Natural killer cell (primary cell): Measurements from ENCODE around the gene CXCR5. TPM values are rescaled to one million over a fixed set of nuclear protein-coding genes. Genes with fewer than 3 reads are reported as not detected.

Source experiments
- ATAC-seq, 3 donors: fragments of 150-1000 bp in 2 of 3; fragments of 200-7000 bp in 1 of 3; cut with Tn5 transposase; 1 replicate in 1 of 3; 2 replicates in 2 of 3; pipeline ENCODE4 v1.10.0; 2021; ENCODE audit warnings: mild to moderate bottlenecking in 2 of 3, moderate library complexity in 2 of 3
- DNase-seq, 2 donors: peaks; one replicate each; pipeline versions ENCODE4 v3.0.0 to v3.0.0-alpha.2; 2013 to 2021; ENCODE audit warnings: mixed read lengths in 1 of 2
- H3K27ac ChIP-seq: one replicate; pipeline ENCODE4 v1.5.1; 2013; ENCODE audit warnings: mild to moderate bottlenecking, low read length
- H3K27me3 ChIP-seq: one replicate; pipeline ENCODE4 v1.6.1; 2013; ENCODE audit warnings: low read length; ENCODE audit not compliant: control insufficient read depth, insufficient read depth
- H3K36me3 ChIP-seq: one replicate; pipeline ENCODE4 v1.6.1; 2013; ENCODE audit warnings: low read length; ENCODE audit not compliant: control insufficient read depth, insufficient read depth
- H3K4me1 ChIP-seq: one replicate; pipeline ENCODE4 v1.6.1; 2013; ENCODE audit warnings: low read length; ENCODE audit not compliant: control insufficient read depth, insufficient read depth
- H3K4me3 ChIP-seq: one replicate; pipeline ENCODE4 v1.5.1; 2013; ENCODE audit warnings: low read length
- H3K9me3 ChIP-seq: one replicate; pipeline ENCODE4 v1.6.1; 2013; ENCODE audit warnings: low read length; ENCODE audit not compliant: control insufficient read depth, insufficient read depth
- H3K27ac Mint-ChIP-seq, 2 donors: one replicate each; pipeline ENCODE4 v1.8.0; 2022; ENCODE audit warnings: mild to moderate bottlenecking in 2 of 2, mixed read lengths in 2 of 2, moderate library complexity in 1 of 2
- H3K27me3 Mint-ChIP-seq, 2 donors: one replicate each; pipeline ENCODE4 v1.8.0; 2022; ENCODE audit warnings: low read depth in 2 of 2, mixed read lengths in 2 of 2
- H3K36me3 Mint-ChIP-seq: one replicate; pipeline ENCODE4 v1.8.0; 2022; ENCODE audit warnings: mixed read lengths
- H3K4me1 Mint-ChIP-seq, 2 donors: one replicate each; pipeline ENCODE4 v1.8.0; 2022; ENCODE audit warnings: mixed read lengths in 2 of 2
- H3K4me3 Mint-ChIP-seq: one replicate; pipeline ENCODE4 v1.8.0; 2022; ENCODE audit warnings: mild to moderate bottlenecking, moderate library complexity, mixed read lengths
- H3K9me3 Mint-ChIP-seq, 2 donors: one replicate each; pipeline ENCODE4 v1.8.0; 2022; ENCODE audit warnings: mixed read lengths in 2 of 2
- CTCF ChIP-seq: fragments of 200-600 bp; IDR thresholded peaks from one replicate; pipeline ENCODE4 v1.8.0; 2022; ENCODE audit warnings: antibody characterized with exemption
- WGBS: methylation state at CpG from one replicate; pipeline ENCODE4 v1.1.7; 2013; ENCODE audit warnings: missing lambda C conversion rate; ENCODE audit not compliant: insufficient coverage; 5-methylcytosine and 5-hydroxymethylcytosine counted together
- intact Hi-C: fragments of 100-400 bp; cut with micrococcal nuclease; formaldehyde crosslinking; loops from one replicate; pipeline ENCODE4 v1.14.2; 2022
- total RNA-seq, 4 donors: library from RNA; stranded (reverse); fragments of 120-200 nt in 1 of 4; gene quantifications; one replicate each; pipeline versions ENCODE4 v1.2.3 to v1.2.4, GENCODE V29; 2013 to 2022

CXCR5 gene
- total RNA-seq, 3 donors from 2014 or later (not counting 1 experiment from before 2014, with no cell fraction given): 0.56 to 1.3 (median 0.86) TPM

GRCh38 chr11:118892964-118893363 is 9.3 kb downstream of the CXCR5 start:
- Histone ChIP-seq H3K27ac (peak overlapping the region; percentile 43), H3K4me3 (no peak overlapping the region), H3K36me3 (peaks cover 15% of the 10 kb centered on the region), H3K4me1 (peaks cover 94% of the 10 kb centered on the region), H3K27me3 (no peaks in the 10 kb centered on the region), H3K9me3 (no peaks in the 10 kb centered on the region)
- H3K27ac Mint-ChIP-seq: peak overlapping the region; percentile 75 to 82
- intact Hi-C loops: no loop called here
- H3K4me1 Mint-ChIP-seq: peaks cover 50 to 75% of the 10 kb centered on the region in 2 donors
- peak overlapping the region; percentile 59 for H3K4me3 Mint-ChIP-seq
- ATAC-seq (no peak), DNase-seq (no peak)
- H3K9me3 Mint-ChIP-seq: no peaks in the 10 kb centered on the region
- TF ChIP-seq CTCF: no peak
- H3K36me3 Mint-ChIP-seq: no peaks in the 10 kb centered on the region
- H3K27me3 Mint-ChIP-seq: no peaks in the 10 kb centered on the region
- WGBS: 59% methylated on average over 6 of the region's 8 CpGs

GRCh38 chr11:118893662-118894061 is 10.0 kb downstream of the CXCR5 start:
- Mint-ChIP-seq H3K27me3 (no peaks in the 10 kb centered on the region), H3K36me3 (no peaks in the 10 kb centered on the region), H3K4me3 (peak overlapping the region; percentile 40), H3K4me1 (peaks cover 50 to 69% of the 10 kb centered on the region in 2 donors), H3K27ac (peak overlapping the region; percentile 74 to 82), H3K9me3 (no peaks in the 10 kb centered on the region)
- TF ChIP-seq CTCF: no peak
- intact Hi-C loops: no loop called here
- Histone ChIP-seq H3K27ac (no peak overlapping the region), H3K4me1 (peaks cover 88% of the 10 kb centered on the region), H3K4me3 (no peak overlapping the region), H3K36me3 (peaks cover 19% of the 10 kb centered on the region), H3K27me3 (no peaks in the 10 kb centered on the region), H3K9me3 (no peaks in the 10 kb centered on the region)
- no peak for ATAC-seq
- DNase-seq: no peak
- 96% methylated on average over 22 of the region's 22 CpGs for WGBS

GRCh38 chr11:118894192-118894591 is 10.5 kb downstream of the CXCR5 start:
- intact Hi-C loops: no loop called here
- Histone ChIP-seq H3K36me3 (peaks cover 24% of the 10 kb centered on the region), H3K27ac (peak overlapping the region; percentile 42), H3K4me3 (no peak overlapping the region), H3K27me3 (no peaks in the 10 kb centered on the region), H3K9me3 (no peaks in the 10 kb centered on the region), H3K4me1 (peaks cover 82% of the 10 kb centered on the region)
- H3K4me3 Mint-ChIP-seq: peak overlapping the region; percentile 40
- H3K27ac Mint-ChIP-seq: peak overlapping the region; percentile 74 to 82
- H3K27me3 Mint-ChIP-seq: no peaks in the 10 kb centered on the region
- TF ChIP-seq CTCF: no peak
- no peaks in the 10 kb centered on the region for H3K36me3 Mint-ChIP-seq
- DNase-seq (no peak), ATAC-seq (no peak)
- 88% methylated on average over 19 of the region's 19 CpGs for WGBS
- H3K4me1 Mint-ChIP-seq: peaks cover 48 to 64% of the 10 kb centered on the region in 2 donors
- H3K9me3 Mint-ChIP-seq: no peaks in the 10 kb centered on the region
